Muscle of arm (tissue), 12 donors: ENCODE measurements around the gene CDK13. TPM values are rescaled to one million over a fixed set of nuclear protein-coding genes. Genes with fewer than 3 reads are reported as not detected.
"Not testable (repeated sequence)": the region's sequence is repeated elsewhere in the genome, so short reads cannot be mapped to it uniquely, and the experiment has no call there.

Source experiments
- DNase-seq: peaks from one replicate; pipeline ENCODE4 v3.0.0-alpha.2; 2013
- polyA plus RNA-seq, 12 donors: library from polyadenylated mRNA; unstranded; fragments of 120-200 nt; gene quantifications; one replicate each; pipeline ENCODE4 v1.2.1, GENCODE V29; 2013; ENCODE audit not compliant: insufficient read length in 12 of 12

Gene CDK13
- polyA plus RNA-seq, 12 donors: 32.0 to 344 (median 46.9) TPM

- DNase-seq: no peak
Observed at GRCh38 chr7:40095695-40096327, 145.8 kb downstream of the CDK13 start.

GRCh38 chr7:40097728-40098127 lies 147.7 kb downstream of the CDK13 start:
- DNase-seq: no peak

GRCh38 chr7:40098810-40099209 lies 148.8 kb downstream of the CDK13 start:
- DNase-seq: no peak

GRCh38 chr7:40099837-40100236 lies 149.8 kb downstream of the CDK13 start:
- DNase-seq: no peak

GRCh38 chr7:40101201-40101600 lies 151.1 kb downstream of the CDK13 start:
- no peak for DNase-seq

GRCh38 chr7:40102897-40103296 lies 152.8 kb downstream of the CDK13 start:
- DNase-seq: no peak

DNA sequence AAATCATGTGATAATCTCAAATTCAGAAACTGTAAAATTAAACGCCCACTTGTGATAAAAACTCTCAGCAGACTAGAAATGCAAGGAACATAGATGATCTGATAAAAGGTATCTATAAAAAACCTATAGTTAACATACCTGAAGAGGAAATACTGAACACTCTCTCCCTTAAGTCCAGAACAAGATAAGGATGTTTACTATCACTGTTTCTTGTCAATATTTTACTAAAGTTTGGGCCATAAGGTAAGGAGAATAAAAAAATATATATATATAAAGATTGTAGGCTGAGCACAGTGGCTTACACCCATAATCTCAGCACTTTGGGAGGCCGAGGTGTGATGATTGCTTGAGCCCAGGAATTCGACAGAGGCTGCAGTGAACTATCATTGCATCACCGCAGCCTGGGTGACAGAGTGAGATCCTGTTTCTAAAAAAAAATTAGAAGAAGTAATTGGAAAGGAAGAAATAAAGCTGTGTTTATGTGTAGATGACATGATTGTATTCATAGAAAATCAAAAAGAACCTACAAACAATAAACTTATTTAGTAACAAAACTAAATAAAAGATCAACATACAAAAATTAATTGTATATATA lies 155.9 kb downstream of the CDK13 start:
- DNase-seq: no peak

- DNase-seq: no peak
Observed at GRCh38 chr7:40115936-40116335, 165.9 kb downstream of the CDK13 start.

GRCh38 chr7:40117199-40117598 lies 167.1 kb downstream of the CDK13 start:
- not testable (repeated sequence) for DNase-seq

GRCh38 chr7:40118201-40118600 lies 168.1 kb downstream of the CDK13 start:
- not testable (repeated sequence) for DNase-seq

DNA sequence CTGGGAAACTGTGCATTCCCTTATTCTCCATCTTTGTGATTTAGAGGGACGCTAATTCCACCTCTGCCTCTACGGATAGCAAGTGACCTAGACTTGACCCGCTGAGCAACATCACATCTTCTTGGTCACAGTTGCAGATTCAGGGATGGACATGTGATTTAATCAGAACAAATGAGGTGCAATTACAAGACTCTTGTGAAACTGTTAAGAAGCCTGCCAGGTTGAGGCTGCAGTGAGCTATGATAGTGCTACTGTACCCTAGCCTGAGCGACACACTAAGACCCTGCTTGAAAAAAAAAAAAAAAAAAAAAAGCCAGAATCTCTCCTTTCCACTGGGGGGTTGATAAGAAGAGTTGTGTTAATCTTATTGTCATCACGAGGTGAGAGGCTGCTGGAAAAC lies 170.0 kb downstream of the CDK13 start:
- DNase-seq: no peak

DNA sequence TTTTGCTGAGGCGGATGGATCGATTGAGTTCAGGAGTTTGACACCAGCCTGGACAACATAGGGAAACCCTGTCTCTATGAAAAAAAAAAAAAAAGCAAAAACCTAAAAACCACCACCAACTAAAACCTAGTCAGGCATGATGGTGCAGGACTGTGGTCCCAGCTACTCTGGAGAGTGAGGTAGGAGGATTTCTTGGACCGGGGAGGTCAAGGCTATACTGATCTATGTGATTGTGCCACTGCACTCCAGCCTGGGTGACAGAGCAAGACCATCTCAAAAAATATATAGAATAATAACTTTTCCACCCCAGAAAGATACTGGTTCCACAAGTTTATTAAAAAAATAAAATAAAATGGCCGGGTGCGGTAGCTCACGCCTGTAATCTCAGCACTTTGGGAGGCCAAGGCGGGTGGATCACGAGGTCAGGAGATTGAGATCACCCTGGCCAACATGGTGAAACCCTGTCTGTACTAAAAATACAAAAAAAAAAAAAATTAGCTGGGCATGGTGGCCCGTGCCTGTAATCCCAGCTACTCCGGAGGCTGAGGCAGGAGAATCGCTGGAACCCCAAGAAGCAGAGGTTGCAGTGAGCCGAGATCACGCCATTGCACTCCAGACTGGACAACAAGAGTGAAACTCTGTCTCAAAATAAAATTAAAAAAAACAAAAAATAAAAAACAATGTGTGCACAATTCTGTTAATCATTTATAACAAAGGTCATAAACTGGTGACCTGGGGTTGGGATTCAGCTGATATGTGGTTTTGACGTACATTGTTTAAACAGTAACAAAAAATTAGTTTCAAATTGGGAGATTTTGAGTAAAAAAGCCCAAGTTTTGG lies 172.3 kb downstream of the CDK13 start:
- DNase-seq: not testable (repeated sequence)

DNA sequence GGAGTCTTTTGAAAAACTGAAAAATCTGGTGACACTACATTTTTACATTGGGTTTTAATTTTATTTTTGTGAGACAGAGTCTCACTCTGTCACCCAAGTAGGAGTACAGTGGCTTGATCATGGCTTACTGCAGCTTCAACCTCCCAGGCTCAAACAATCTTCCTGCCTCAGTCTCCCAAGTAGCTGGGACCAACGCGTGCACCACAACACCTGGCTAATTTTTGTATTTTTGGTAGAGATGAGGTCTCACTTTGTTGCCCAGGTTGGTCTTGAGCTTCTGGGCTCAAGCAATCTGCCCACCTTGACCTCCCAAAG lies 172.8 kb downstream of the CDK13 start:
- DNase-seq: no peak

DNA sequence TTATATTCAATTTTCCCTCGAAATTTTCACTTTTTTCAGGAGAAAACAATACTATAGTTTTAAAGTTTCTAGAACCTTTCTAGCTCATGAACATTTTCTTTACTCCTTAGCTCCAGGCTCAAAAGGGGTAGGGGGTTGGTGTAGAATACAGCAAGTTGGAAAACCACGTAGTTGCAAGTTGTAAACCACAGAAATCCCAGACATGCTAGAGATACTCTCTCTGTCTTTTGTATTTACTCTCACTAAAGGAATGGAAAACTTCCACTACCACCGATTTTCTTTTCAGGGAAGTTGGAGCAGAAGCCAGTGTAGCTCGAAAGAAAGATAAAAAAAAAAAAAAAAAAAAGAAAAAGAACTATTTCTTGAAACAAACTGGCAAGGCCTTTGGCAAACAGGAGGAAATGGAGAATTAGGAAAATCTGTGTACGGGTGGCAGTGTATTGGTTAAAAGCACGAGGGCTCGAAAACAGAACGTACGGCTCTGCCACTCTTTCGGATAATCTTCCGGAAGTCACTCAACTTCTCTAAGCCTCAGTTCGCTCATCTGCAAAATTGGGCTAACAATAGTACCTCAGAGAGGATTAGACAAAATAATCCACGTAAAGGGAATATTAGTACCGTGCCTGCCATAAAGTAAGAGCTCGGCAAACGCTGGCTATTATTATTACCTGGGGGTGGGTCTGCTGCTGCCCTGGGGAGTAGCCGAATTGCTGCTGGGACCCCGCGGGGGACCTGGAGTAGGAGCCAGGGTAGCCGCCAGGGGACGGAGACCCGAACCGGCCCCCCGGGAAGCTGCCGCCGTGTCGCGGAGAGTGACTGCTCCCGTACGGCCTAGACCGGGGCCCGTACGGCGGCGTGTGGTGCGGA lies 183.7 kb downstream of the CDK13 start:
- DNase-seq: no peak

DNA sequence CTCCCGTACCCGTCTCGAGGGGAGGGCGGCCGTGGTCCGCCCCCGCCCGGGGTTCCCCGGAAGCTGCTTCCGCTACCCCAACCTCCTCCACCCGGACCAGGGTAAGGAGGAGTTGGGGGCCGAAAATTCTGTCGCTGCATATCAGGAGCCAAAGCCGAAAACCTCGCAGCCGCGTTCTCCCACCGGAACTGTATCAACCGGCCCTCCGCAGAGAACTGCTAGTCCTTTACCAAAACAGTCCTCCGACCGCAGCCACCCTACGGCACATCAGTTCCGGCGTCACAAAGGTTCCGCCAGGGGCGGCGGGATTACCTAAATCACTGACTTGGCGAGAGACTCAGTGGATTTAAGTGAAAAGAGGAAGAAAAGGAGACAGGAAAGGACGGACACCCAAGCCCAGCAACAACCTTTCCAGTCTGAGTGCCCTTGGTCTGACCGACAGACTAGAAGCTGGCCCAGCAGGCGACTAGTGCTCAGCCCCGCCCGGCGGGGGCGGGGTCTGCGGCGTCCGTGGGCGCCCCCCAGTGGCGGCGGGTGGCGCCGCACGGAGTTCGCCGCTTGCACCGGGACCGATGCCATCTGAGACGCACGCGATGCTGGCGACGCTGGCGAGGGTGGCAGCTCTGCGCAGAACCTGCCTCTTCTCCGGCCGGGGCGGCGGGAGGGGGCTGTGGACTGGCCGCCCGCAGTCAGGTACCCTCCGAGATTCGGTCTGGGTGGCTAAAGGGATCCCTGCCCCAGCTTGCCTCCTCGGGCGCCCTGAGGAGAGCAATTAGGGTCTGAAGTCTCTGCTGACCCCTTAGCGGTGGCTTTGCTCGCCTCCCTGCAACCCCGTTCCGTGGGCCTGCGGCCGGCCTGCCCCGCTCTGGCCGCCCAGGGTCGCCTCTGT lies 184.6 kb downstream of the CDK13 start, which contains the start of the genes MPLKIP and SUGCT:
Gene MPLKIP (minus strand): TSS at position 195 of the 889 bp plus-strand sequence. CDS start 55 bp downstream, at position 140.
Gene SUGCT (plus strand): TSS at position 578 of the 889 bp plus-strand sequence.
- peak; percentile 95 for DNase-seq

DNA sequence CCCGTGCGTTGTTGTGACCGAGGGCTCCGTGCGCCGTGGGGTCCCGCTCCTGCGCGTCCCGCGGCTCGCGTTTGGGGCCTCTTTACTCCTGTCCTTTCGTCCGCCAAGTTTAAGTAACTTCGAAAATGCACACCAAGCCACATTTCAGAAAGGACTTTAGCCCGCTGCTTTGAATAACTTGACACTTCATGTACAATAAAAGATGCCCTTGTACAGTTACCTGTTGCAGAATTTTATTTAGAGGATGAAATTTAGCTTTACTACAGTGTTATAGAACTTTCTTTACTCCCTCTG lies 185.2 kb downstream of the CDK13 start:
- no peak for DNase-seq

DNA sequence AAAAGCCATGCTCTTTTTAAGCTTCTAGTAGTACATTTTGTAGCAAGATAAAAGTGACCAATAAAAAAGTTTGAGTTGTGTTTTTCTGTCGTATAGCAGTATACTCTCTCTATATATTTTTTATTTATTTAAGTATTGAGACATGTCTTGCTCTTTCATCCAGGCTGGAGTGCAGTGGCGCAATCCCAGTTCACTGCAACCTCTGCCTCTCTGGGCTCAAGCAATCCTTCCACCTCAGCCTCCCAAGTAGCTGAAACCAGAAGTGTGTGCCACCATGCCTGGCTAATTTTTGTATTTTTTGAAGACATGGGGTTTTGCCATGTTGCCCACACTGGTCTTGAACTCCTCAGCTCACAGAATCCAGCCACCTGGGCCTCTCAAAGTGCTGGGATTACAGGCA lies 187.5 kb downstream of the CDK13 start:
- no peak for DNase-seq

DNA sequence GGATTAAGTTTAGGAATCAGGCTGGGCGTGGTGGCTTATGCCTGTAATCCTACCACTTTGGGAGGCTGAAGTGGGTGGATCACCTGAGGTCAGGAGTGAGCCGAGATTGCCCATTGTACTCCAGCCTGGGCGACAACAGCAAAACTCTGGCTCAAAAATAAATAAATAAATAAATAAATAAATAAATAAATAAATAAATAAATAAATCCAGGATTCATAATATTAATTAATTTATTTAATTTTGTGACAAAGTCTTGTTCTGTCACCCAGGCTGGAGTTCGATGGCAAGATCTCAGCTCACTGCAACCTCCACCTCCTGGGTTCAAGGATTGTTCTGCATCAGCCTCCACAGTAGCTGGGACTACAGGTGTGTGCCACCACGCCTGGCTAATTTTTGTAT lies 188.9 kb downstream of the CDK13 start:
- DNase-seq: no peak

DNA sequence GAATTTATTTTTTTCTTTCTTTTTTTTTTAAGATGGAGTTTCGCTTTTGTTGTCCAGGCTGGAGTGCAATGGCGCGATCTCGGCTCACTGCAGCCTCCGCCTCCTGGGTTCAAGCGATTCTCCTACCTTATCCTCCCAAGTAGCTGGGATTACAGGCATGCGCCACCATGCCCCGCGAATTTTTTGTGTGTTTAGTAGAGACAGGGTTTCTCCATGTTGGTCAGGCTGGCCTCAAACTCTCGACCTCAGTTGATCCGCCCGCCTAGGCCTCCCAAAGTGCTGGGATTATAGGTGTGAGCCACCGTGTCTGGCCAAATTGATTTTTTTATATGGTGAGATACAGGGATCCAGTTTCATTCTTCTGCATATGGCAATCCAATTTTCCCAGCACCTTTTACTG lies 189.8 kb downstream of the CDK13 start:
- not testable (repeated sequence) for DNase-seq

DNA sequence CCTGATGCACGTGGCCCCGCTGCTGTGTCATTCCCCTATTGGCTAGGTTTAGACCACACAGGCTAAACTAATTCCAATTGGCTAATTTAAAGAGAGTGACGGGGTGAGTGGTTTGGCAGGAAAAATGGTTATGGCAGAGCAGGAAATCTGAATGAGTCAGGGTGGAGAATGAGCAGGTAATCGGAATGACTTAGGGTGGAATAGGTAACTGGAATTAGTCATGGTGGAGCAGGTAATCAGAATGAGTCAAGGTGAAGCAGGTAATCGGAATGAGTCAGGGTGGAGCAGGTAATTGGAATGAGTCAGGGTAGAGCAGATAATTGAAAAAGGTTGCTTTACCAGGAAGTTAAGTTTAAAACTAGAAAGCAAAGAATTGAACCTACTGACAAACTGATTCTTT lies 191.9 kb downstream of the CDK13 start:
- not testable (repeated sequence) for DNase-seq

DNA sequence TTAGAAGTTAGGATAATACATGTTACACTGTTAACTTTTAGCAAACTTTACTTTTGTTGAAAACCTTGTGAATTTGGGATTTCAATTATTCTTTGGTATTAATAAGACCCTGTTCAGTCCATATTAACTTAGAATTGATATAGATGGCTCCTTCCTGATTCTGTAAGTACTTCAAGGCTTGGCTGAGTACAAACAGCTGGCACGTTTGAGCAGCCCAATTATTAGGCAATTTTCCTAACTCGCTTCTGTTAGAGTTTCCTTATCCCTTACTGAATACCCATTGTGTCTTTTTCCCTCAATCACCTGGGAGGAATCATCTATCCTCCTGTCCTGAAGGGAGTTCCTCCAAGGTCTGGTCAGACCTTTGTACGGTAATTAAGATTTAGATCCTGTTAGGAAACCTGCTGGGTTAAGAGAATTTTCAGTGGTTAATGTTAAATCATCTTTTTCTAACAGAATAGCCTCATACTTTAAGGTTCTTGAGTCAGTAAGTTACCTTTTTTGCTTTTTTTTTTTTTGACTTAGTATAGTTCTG lies 195.6 kb downstream of the CDK13 start:
- DNase-seq: not testable (repeated sequence)
